D721Med (cell line): Measurements from ENCODE around the gene AANAT.

Source experiments
- DNase-seq: peaks from one replicate; pipeline ENCODE4 v3.0.0; 2011; ENCODE audit warnings: low spot score; ENCODE audit not compliant: insufficient read length
- FAIRE-seq: peaks from 2 replicates; lab custom pipeline; 2011; peaks lifted over from hg19 to GRCh38; lab: Jason Lieb, UNC
- CTCF ChIP-seq: IDR thresholded peaks from 2 replicates; pipeline ENCODE4 v1.5.1; 2012; ENCODE audit warnings: mild to moderate bottlenecking, control low read depth; ENCODE audit not compliant: insufficient read depth; ENCODE audit errors: missing control alignments

The AANAT gene

GRCh38 chr17:76459674-76460073 lies 7.7 kb upstream of the AANAT start:
- no peak for TF ChIP-seq CTCF
- FAIRE-seq, result no peak
- no peak for DNase-seq

- TF ChIP-seq CTCF, result no peak
- FAIRE-seq (no peak), DNase-seq (no peak)
Measured at GRCh38 chr17:76461765-76462555, 5.4 kb upstream of the AANAT start.

GRCh38 chr17:76462556-76463290 lies 4.7 kb upstream of the AANAT start:
- FAIRE-seq (no peak), DNase-seq (no peak)
- no peak for TF ChIP-seq CTCF

- no peak for TF ChIP-seq CTCF
- DNase-seq (no peak), FAIRE-seq (no peak)
Measured at GRCh38 chr17:76466775-76467130, 650 bp upstream of the AANAT start.

- FAIRE-seq (no peak), DNase-seq (peak; percentile 39)
- no peak for TF ChIP-seq CTCF
Measured at GRCh38 chr17:76467809-76468633, 618 bp downstream of the AANAT start.

- no peak for FAIRE-seq
- no peak for DNase-seq
- TF ChIP-seq CTCF, result no peak
Measured at GRCh38 chr17:76468634-76469010, 1.2 kb downstream of the AANAT start.
